GM18526 (cell line): Measurements from ENCODE around the gene USP12.

Source experiments
- POLR2A ChIP-seq: IDR thresholded peaks from 3 replicates; pipeline ENCODE4 v1.6.1; 2011; ENCODE audit not compliant: insufficient read length; ENCODE audit errors: extremely low read depth

The USP12 gene

DNA sequence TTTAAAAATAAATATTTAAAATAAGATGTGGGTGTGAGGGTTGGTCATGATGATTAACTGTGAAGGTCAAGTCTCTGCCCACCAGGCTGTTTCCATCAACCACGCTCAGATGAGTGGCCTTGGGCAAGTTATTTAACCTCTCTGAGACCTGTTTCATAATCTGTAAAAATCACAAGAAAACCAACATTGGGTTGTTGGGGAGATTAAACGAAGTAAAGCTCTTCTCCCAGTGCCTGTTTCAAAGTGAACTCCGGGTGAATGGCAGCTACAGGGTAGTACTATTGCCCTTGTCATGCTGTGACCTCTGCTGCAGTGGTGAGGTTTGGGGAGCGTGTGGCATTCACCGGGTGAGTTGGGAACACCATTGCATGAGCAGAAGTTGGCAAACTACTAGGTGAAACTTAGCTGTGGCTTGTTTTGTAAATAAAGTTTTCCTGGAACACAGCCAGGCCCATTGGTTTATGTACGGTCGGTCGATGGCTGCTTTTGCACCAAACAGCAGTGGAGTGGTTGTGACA is 153.2 kb downstream of the USP12 start:
- no peak for TF ChIP-seq POLR2A

DNA sequence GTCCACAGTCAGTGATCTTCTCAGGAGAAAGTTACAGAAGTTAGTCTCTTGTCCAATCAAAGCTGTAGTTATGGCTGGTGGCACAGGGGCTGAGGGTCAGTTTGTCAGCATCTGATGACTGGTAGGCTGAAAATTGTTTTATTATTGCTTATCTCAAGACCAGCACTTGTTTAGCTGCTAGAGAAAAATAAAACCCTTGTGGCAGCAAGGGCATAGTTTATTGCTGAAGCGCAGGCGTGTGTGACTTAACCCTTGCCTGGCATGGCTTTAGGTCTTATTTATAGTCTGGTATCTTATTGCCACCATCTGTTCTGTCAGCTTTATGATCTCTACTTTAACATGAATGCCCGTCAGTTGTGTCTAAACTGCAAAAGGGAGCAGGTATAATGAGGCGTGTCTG is 154.7 kb downstream of the USP12 start:
- no peak for TF ChIP-seq POLR2A
